HEK293 (cell line): Measurements from ENCODE around the gene DENND5A.

Experiments used
- CTCF ChIP-seq: fragments of 450-650 bp; formaldehyde crosslinking; IDR thresholded peaks from 2 replicates; pipeline ENCODE4 v1.5.1; 2016; ENCODE audit warnings: missing biosample characterization, missing genetic modification characterization
- KLF1 ChIP-seq: fragments of 450-650 bp; formaldehyde crosslinking; IDR thresholded peaks from 2 replicates; pipeline ENCODE4 v1.5.1; 2016; ENCODE audit warnings: missing biosample characterization, missing genetic modification characterization
- MYNN ChIP-seq: fragments of 450-650 bp; formaldehyde crosslinking; IDR thresholded peaks from 2 replicates; pipeline ENCODE4 v1.5.1; 2016; ENCODE audit warnings: missing biosample characterization, missing genetic modification characterization, borderline replicate concordance
- MZF1 ChIP-seq: fragments of 450-650 bp; formaldehyde crosslinking; IDR thresholded peaks from 2 replicates; pipeline ENCODE4 v1.5.1; 2017; ENCODE audit warnings: missing biosample characterization, missing genetic modification characterization, borderline replicate concordance
- REST ChIP-seq: fragments of 450-650 bp; formaldehyde crosslinking; IDR thresholded peaks from 2 replicates; pipeline ENCODE4 v1.5.1; 2016; ENCODE audit warnings: missing biosample characterization, missing genetic modification characterization
- YY1 ChIP-seq: fragments of 450-650 bp; formaldehyde crosslinking; IDR thresholded peaks from 2 replicates; pipeline ENCODE4 v1.5.1; 2018; ENCODE audit warnings: missing biosample characterization, missing genetic modification characterization
- ZBTB8A ChIP-seq: fragments of 450-650 bp; formaldehyde crosslinking; IDR thresholded peaks from 2 replicates; pipeline ENCODE4 v1.5.1; 2016; ENCODE audit warnings: missing biosample characterization, missing genetic modification characterization
- ZNF23 ChIP-seq: fragments of 450-650 bp; formaldehyde crosslinking; IDR thresholded peaks from 2 replicates; pipeline ENCODE4 v1.5.1; 2016; ENCODE audit warnings: missing biosample characterization, missing genetic modification characterization, borderline replicate concordance
- ZNF48 ChIP-seq: fragments of 450-650 bp; formaldehyde crosslinking; IDR thresholded peaks from 2 replicates; pipeline ENCODE4 v1.5.1; 2016; ENCODE audit warnings: missing biosample characterization, missing genetic modification characterization
- ZNF501 ChIP-seq: fragments of 450-650 bp; formaldehyde crosslinking; IDR thresholded peaks from 2 replicates; pipeline ENCODE4 v1.5.1; 2016; ENCODE audit warnings: missing biosample characterization, missing genetic modification characterization
- ZNF548 ChIP-seq: fragments of 450-650 bp; formaldehyde crosslinking; IDR thresholded peaks from 2 replicates; pipeline ENCODE4 v1.5.1; 2016; ENCODE audit warnings: missing biosample characterization, missing genetic modification characterization
- ZNF670 ChIP-seq: fragments of 450-650 bp; formaldehyde crosslinking; IDR thresholded peaks from 2 replicates; pipeline ENCODE4 v1.5.1; 2016; ENCODE audit warnings: missing biosample characterization, missing genetic modification characterization, low read depth
- TF ChIP-seq, protein P1 (sequence below): fragments of 450-650 bp; formaldehyde crosslinking; IDR thresholded peaks from 2 replicates; pipeline ENCODE4 v1.5.1; 2016; ENCODE audit warnings: missing biosample characterization, missing genetic modification characterization

DNA sequence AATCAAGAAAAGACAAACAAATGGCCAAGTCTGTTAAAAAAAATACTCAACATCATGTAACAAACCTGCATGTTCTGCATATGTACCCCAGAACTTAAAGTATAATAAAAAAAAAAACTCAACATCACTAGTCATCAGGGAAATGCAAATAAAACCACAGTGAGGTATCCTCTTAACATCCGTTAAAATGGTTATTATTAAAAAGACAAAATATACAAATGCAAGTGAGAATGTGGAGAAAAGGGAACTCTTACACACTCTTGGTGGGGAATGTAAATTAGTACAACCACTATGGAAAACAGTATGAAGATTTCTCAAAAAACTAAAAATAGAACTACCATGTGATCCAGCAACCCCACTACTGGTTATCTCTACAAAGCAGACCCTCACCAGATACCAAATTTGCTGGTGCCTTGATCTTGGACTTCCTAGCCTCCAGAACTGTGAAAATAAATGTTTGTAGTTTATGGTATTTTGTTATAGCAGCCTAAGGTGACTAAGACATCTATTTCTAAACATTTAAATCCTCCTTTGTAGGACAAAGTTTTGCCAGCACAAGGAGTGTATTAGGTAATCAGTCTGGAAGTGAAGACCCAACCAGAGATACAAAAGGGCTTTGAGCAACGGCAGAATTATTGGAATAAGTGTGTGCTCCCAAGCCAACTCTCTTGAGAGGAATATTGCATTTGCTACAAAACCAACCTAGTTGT, 141.4 kb downstream of the DENND5A start:
- TF ChIP-seq MYNN (tag by site-specific recombination) (no peak), CTCF (tag by site-specific recombination) (no peak), KLF1 (tag by site-specific recombination) (no peak), ZNF670 (no peak), MZF1 (tag by site-specific recombination) (no peak), ZNF48 (tag by site-specific recombination) (no peak), ZNF23 (no peak), REST (no peak), ZNF548 (tag by site-specific recombination) (no peak), YY1 (tag by site-specific recombination) (no peak), ZBTB8A (tag by site-specific recombination) (no peak), ZNF501 (tag by site-specific recombination) (no peak)
- TF ChIP-seq, protein P1, sequence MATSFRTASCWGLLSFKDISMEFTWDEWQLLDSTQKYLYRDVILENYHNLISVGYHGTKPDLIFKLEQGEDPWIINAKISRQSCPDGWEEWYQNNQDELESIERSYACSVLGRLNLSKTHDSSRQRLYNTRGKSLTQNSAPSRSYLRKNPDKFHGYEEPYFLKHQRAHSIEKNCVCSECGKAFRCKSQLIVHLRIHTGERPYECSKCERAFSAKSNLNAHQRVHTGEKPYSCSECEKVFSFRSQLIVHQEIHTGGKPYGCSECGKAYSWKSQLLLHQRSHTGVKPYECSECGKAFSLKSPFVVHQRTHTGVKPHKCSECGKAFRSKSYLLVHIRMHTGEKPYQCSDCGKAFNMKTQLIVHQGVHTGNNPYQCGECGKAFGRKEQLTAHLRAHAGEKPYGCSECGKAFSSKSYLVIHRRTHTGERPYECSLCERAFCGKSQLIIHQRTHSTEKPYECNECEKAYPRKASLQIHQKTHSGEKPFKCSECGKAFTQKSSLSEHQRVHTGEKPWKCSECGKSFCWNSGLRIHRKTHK (tag by site-specific recombination) = no peak
